DMS153 (cell line): ENCODE data around the gene SLCO4A1.
A peak's percentile ranks its signal among the peaks of the same experiment; 100 is the strongest.
"Not testable (repeated sequence)": the region's sequence is repeated elsewhere in the genome, so short reads cannot be mapped to it uniquely, and the experiment has no call there.

ENCODE experiments used
- DNase-seq: peaks from one replicate; lab custom pipeline; 2025; lab: John Stamatoyannopoulos, UW

SLCO4A1 gene

GRCh38 chr20:62665153-62665754 lies 23.0 kb downstream of the SLCO4A1 start:
- no peak for DNase-seq

DNA sequence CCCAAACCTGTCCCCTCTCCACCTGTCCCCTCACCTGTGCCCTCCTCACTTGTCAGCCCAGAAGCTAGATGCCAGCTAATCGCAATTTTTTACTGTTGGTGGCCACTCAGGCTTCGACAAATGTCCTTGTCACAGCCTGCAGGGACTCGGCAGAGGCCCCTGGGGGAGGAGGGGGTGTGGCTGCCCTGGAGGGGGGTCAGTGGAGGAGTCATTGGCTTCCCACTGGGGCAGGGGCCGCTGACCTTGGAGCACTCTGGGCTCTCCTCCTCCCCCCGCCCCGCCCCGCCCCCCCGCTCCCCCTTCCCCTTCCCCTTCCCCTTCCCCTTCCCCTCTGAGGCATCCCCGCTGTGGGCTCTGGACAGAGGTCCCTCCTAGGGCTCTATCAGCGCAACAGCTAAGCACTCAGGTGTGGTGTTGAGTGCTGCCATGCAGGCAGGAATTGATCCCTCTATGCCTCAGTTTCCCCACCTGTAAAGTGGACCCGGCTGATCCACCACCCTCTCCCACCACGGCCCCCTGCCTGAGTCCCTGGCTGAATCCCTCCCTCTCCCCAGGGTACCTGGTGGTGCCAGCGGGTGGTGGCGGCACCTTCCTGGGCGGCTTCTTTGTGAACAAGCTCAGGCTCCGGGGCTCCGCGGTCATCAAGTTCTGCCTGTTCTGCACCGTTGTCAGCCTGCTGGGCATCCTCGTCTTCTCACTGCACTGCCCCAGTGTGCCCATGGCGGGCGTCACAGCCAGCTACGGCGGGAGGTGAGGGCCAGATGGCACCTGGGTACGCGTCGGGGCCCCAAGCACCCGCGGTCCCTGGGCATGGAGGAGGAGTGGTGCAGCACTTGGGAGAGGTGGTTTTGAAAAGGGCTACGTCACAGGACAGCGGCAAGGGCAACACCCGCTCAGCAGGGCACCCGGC lies 23.8 kb downstream of the SLCO4A1 start:
- peak; percentile 71 for DNase-seq

DNA sequence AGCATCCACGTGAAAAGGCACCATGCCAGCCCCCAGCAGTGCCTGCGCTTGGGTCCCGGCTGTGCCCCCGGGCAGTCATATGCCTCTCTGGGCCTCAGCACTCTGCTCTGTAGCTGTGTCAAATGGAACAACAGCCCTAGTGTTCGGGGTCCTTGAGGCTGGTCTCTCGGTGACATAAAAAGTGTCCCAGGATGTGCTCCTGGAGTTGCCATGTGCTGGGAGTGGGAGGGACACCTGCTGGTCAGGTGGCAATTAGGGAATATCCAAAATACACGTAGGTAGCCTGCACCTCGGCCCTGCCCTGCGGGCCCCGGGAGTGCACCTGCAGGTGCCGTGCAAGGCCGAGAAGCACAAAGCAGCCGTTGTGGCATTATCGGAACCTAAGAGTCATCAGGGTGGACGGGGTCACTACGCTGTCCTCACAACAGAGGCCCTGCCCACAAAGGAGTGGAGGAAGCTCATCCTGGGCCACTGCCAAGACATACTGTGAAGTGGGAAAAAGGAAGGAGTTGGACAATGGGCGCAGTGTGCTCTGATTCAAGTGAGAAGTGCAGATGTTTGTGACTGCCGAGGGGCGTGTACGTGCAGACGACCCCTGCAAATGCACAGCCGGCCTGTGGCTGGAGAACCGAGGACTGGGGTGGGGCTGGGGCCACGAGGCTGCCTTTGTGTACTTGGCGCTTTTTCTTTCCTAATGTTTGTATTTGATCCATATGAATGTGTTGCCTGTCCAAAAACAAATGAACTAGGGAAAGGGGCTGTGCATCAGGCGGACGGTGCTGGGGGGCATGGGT lies 24.6 kb downstream of the SLCO4A1 start:
- peak; percentile 62 for DNase-seq

GRCh38 chr20:62667530-62668440 lies 25.5 kb downstream of the SLCO4A1 start:
- no peak for DNase-seq

GRCh38 chr20:62668441-62669027 lies 26.2 kb downstream of the SLCO4A1 start:
- peak; percentile 65 for DNase-seq

GRCh38 chr20:62669249-62669648 lies 26.9 kb downstream of the SLCO4A1 start:
- no peak for DNase-seq

- DNase-seq = no peak
Measured at GRCh38 chr20:62670156-62670555, 27.9 kb downstream of the SLCO4A1 start.

DNA sequence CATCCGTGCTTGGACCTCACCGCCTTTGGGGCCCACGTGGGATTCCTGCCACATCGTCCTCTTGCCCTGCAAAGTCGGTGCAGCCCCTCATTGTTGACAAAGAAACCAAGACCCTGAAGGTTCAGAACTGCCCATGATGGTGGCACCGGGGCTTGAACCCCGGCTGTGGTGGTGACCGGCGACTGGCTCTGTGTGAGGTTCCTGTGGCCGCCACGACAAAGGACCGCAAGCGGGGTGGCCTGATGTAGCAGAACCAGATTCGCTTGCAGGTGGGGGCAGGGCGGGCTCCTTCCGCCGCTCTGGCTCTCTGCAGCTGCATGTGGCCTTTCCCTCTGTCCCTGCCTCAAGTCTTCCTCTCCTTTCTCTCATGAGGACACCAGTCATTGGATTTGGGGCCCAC lies 28.7 kb downstream of the SLCO4A1 start:
- no peak for DNase-seq

GRCh38 chr20:62671765-62672164 lies 29.5 kb downstream of the SLCO4A1 start:
- no peak for DNase-seq

DNA sequence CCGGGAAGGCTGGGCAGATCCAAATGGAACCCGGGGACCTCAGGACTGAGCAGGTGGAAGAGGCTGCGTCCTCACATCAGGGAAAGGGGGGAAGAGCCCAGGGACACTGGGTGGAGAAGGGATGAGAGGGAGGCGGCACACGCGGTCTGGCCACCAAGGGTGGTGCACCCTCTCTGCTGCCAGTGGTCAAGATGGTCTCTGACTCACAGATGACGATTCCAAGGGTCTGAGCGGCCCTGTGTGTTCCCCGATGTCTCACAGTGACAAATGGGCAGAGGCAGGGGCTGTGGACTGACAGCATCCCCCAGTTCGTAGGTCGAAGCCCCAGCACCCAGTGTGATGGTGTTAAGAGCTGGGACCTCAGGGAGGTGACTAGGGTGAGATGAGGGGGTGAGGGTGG lies 32.1 kb downstream of the SLCO4A1 start:
- no peak for DNase-seq

DNA sequence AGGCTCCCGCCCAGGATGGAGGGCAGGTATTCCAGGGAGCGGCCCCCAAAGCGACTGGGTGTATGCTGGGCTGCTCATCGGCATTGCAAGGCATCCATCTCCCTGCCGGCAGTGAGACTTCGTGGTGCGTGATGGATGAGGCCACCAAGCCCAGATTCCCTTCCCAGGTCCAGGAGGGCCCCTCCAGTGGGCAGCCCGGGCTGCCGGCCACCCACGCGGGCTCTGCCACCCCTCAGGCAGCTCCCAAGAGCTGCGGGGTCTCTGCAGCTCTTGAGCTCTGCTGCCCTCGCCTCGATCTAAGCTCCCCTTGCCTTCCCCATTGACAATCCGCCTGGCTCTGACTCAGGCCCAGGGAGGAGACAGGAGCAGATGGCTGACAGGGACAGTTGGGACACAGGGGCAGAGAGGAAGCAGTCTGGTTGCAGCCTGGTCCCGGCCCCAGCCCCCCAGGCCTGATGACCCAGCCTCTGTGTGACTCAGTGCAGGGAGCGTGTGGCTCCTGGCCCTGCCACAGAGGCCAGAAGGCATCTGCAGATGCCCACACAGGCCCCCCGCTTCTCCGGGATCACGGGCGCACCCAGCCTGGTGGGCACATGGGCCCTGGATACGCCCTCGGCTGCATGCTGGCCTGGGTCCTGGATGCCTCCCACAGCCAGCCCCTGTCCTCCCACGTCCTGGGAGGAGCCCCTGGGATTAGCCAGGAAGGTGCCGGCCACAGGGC lies 33.0 kb downstream of the SLCO4A1 start:
- DNase-seq = no peak

DNA sequence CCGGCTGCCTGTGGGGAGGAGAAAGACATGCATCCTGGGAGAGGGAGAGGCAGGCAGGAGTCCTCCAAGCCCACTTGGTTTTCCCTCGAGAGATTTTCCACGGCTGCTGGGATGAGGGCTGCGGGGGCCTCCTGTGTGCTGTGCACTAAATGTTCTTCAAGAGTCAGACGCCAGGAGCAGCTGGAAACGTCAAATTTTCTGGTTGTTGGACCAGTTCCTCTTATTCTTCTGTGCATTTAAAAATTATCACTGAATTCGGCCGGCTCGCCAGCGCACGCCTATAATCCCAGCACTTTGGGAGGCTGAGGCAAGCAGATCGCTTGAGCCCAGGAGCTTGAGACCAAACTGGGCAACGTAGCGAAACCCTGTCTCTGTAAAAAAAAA lies 33.6 kb downstream of the SLCO4A1 start:
- no peak for DNase-seq

GRCh38 chr20:62676976-62677375 lies 34.7 kb downstream of the SLCO4A1 start:
- no peak for DNase-seq

DNA sequence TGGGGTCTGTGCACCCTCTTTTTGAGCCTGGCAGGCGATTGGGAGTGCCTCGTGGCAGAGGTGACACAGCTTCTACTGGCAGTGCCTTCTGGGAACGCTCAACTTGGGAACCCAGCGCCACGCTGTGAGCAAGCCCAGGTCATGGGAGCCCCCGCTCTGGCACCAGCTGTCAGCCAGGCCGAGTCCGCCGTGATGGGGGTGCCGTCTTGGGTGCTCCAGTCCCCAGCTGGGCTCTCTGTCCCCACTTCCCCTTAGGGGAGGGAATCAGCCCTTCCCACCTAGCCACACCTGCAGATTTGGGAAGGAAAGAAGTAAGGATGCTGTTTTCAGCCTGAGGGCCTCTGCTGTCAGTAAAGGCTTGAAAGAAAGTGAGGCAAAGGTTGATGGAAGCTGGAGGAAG lies 35.4 kb downstream of the SLCO4A1 start:
- DNase-seq = no peak

DNA sequence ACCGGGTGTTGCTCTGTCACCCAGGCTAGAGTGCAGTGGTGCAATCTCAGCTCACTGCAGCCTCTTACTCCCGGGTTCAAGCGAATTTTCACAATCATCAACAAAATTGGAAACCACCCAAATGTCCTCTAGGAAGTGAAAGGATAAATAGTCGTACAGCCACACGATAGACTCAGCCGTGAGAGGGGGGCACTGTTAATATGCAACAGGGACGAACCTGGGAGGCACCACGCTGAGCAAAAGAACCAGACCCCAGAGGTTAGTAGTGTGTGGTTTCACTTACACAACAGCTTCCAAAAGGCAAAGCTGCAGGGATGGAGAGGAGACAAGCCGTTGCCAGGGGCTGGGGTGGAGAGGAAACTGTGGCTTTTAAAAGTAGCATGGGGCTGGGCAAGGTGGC lies 36.2 kb downstream of the SLCO4A1 start:
- no peak for DNase-seq

DNA sequence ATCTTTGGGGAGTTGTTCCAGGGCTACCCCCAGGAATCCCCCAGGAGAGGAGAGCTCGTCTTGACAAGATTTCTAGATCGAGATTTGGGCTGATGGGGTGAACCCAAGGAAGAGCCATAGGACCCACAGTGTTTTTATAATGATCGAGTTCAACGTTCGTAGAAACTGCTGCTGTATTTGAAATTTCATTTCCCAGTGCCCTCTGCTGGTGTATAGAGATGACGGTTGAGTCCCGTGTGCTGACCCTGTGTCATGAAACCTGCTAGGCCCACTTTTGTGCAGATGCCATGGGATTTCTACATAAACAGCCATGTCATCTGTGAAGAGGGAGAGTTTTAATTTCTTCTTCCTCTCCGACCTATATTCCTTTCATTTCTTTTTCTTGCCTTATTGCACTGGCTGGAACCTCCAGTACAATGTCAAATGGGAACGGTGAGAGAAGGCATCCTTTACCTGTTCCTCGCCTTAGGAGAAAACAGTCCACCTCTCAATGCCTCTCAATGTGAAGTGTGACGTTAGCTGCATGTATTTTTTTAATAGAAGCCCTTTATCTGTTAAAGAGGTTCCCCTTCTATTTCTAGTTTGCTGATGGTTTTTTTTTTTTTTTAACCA lies 37.8 kb downstream of the SLCO4A1 start:
- no peak for DNase-seq

GRCh38 chr20:62682912-62683517 lies 40.7 kb downstream of the SLCO4A1 start:
- no peak for DNase-seq

DNA sequence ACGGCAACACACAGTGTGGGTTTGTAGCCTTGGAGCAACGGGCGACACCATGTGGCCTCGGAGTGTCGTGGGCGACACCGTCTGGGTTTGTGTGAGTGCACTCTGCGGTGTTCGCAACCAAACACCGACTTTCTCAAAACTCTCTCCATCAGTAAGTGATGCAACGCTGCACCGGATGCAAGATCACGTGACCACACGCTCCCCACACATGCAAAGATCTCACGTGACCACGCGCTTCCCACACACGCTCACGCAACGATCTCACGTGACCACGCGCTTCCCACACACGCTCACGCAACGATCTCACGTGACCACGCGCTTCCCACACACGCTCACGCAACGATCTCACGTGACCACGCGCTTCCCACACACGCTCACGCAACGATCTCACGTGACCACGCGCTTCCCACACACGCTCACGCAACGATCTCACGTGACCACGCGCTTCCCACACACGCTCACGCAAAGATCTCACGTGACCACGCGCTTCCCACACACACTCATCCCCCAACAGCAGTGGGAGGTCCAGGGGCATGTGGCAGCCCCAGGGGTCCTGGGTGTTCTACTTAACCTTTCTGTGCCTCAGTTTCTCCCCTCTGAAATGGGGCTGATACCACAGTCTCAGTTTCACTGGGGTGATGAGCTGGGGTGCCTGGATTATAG lies 41.5 kb downstream of the SLCO4A1 start:
- DNase-seq = not testable (repeated sequence)

DNA sequence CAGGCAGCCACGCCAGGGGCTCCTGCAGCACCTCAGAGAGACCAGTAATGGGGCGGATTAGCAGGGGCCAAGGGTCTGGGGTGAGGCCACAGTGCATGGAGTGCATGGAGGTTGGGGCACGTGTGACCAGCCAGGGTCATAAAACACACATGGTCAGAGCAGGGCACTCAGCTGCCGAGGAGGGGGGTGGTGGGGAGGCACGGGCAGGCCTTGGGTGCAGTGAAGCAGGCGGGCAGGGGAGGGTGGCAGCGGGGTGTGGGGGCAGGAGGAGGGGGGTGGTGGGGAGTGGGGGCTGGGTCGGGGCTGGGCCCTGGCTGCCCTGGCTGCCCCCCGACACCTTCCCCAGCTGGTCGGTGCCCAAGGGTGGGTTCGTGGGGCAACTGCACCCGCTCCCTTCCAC lies 42.7 kb downstream of the SLCO4A1 start:
- DNase-seq = no peak
